HepG2 (cell line): ENCODE measurements around the gene KPNA3. TPM values are rescaled to one million over a fixed set of nuclear protein-coding genes. Genes with fewer than 3 reads are reported as not detected.
A peak's percentile ranks its signal among the peaks of the same experiment; 100 is the strongest.

Experiments
- DNMT1 ChIP-seq: sonication (generic); formaldehyde crosslinking; IDR thresholded peaks from 2 replicates; pipeline ENCODE4 v1.5.1; 2020; ENCODE audit warnings: mild to moderate bottlenecking, missing genetic modification reagents
- MXI1 ChIP-seq: IDR thresholded peaks from 3 replicates; pipeline ENCODE4 v1.6.1; 2012; ENCODE audit warnings: low read depth, low read length, inconsistent platforms, borderline replicate concordance
- NBN ChIP-seq: fragments of 450-650 bp; conservative IDR thresholded peaks from 2 replicates; pipeline ENCODE4 v1.6.1; 2017
- NCOR1 ChIP-seq: fragments of 200-600 bp; sonication (generic); IDR thresholded peaks from 2 replicates; pipeline ENCODE4 v1.7.0; 2017; ENCODE audit warnings: antibody characterized with exemption, low read length, borderline replicate concordance
- RBFOX2 ChIP-seq: fragments of 200-400 bp; formaldehyde crosslinking; IDR thresholded peaks from 2 replicates; pipeline ENCODE4 v1.6.1; 2017; ENCODE audit warnings: low read depth, mild to moderate bottlenecking, low read length
- TOPORS ChIP-seq: sonication (generic); formaldehyde crosslinking; IDR thresholded peaks from 2 replicates; pipeline ENCODE4 v1.8.0; 2023; ENCODE audit warnings: mild to moderate bottlenecking, missing genetic modification reagents
- ZNF317 ChIP-seq: sonication (generic); formaldehyde crosslinking; IDR thresholded peaks from 2 replicates; pipeline ENCODE4 v1.5.0; 2020; ENCODE audit warnings: mild to moderate bottlenecking, missing genetic modification reagents
- ZNF382 ChIP-seq: sonication (generic); formaldehyde crosslinking; IDR thresholded peaks from 2 replicates; pipeline ENCODE4 v1.5.0; 2020; ENCODE audit warnings: missing genetic modification reagents, mild to moderate bottlenecking, borderline replicate concordance
- ZZZ3 ChIP-seq: sonication (generic); formaldehyde crosslinking; IDR thresholded peaks from 2 replicates; pipeline ENCODE4 v1.4.0; 2020; ENCODE audit warnings: missing genetic modification reagents, mild to moderate bottlenecking, borderline replicate concordance
- polyA plus RNA-seq, 8 experiments: library from polyadenylated mRNA; depleted of rRNA in 3 of 8; stranded (reverse) in 7 of 8; unstranded in 1 of 8; fragments of >200 nt; fragmentation: Illumina TruSeq in 4 of 8; extraction: Trizol in 4 of 8; gene quantifications; 2 replicates each; pipeline versions ENCODE4 v1.2.1 to v1.2.3, GENCODE V29; 2011 to 2016; ENCODE audit warnings: low read depth in 4 of 8, missing spikeins in 1 of 8, mixed read lengths in 1 of 8; ENCODE audit not compliant: insufficient read depth in 1 of 8
- total RNA-seq, 5 experiments: library from RNA; depleted of rRNA; stranded (reverse); fragments of >200 nt; fragmentation: Illumina TruSeq; extraction: Trizol; gene quantifications; 2 replicates each; pipeline ENCODE4 v1.2.3, GENCODE V29; 2016; ENCODE audit warnings: low read depth in 1 of 5
- TF ChIP-seq, protein P1 (sequence below): sonication (generic); formaldehyde crosslinking; IDR thresholded peaks from 2 replicates; pipeline ENCODE4 v1.8.1; 2023; ENCODE audit warnings: mild to moderate bottlenecking, missing genetic modification reagents
- TF ChIP-seq, protein P2 (sequence below): IDR thresholded peaks from 2 replicates; pipeline ENCODE4 v1.6.1; 2016; ENCODE audit warnings: low read depth, missing genetic modification reagents, missing compliant biosample characterization
- TF ChIP-seq, protein P3 (sequence below), 2 experiments: fragments of 450-650 bp in 1 of 2; sonication (generic) in 1 of 2; formaldehyde crosslinking; IDR thresholded peaks; 2 replicates each; pipeline versions ENCODE4 v1.5.0 to v1.8.0; 2020 to 2022; ENCODE audit warnings: mild to moderate bottlenecking in 1 of 2, missing genetic modification reagents in 1 of 2
- TF ChIP-seq, protein P4 (sequence below): sonication (generic); formaldehyde crosslinking; IDR thresholded peaks from 2 replicates; pipeline ENCODE4 v1.9.0; 2021; ENCODE audit warnings: missing genetic modification reagents, borderline replicate concordance
- TF ChIP-seq, protein P5 (sequence below): sonication (generic); formaldehyde crosslinking; IDR thresholded peaks from 2 replicates; pipeline ENCODE4 v1.4.0; 2020; ENCODE audit warnings: missing genetic modification reagents, borderline replicate concordance

The KPNA3 gene
- total and polyA plus RNA-seq, 2 of the 13 experiments (the other 11 are each of a cell fraction or from before 2014, with no cell fraction given): 13.0 to 28.9 TPM

DNA sequence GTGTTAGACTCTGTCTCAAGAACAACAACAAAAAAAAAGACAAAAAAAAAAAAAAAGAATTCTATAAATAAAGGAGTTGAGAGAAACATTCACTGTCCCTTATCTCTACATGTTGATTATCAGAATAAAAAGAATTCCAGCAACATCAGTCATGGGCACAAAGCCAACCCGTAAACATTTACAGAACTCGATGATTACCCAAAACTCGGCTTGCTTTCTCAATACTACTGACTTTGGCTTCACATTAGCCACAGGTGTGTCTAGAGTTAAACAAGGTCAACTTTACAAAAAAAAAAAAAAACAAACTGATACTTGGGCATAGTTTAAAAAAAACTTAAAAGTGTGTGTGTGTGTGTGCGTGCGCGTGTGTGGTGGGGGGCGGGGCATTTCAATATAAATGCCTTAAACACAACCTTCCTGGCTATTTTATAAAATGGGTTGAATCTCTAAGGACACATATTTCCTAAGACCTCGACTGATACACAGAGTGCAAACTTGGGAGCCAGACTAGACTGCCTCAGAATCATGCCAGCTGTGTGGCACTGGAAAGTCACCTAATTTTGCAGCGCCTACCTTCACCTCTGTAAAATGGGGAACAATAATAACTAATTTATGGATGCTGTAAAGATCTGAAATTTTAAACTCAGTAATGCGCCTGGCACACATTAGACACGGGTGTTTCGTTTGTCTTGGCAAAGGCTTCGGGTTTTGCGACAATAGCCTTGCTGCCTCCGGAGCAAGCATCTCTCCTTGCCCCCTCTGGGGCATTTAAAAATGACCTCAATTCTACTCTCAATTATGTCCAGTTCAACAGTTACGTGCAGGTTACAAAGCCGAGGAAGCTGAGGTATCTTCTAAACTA is 102.1 kb downstream of the KPNA3 start (continued):
- no peak for TF ChIP-seq ZZZ3 (CRISPR knock-in tag)
- no peak for TF ChIP-seq RBFOX2
- peak; percentile 52; the same call in 1 of the 2 replicates for TF ChIP-seq NCOR1
- TF ChIP-seq, protein P1, sequence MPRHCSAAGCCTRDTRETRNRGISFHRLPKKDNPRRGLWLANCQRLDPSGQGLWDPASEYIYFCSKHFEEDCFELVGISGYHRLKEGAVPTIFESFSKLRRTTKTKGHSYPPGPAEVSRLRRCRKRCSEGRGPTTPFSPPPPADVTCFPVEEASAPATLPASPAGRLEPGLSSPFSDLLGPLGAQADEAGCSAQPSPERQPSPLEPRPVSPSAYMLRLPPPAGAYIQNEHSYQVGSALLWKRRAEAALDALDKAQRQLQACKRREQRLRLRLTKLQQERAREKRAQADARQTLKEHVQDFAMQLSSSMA: no peak
- no peak for TF ChIP-seq MXI1
- TF ChIP-seq, protein P2, sequence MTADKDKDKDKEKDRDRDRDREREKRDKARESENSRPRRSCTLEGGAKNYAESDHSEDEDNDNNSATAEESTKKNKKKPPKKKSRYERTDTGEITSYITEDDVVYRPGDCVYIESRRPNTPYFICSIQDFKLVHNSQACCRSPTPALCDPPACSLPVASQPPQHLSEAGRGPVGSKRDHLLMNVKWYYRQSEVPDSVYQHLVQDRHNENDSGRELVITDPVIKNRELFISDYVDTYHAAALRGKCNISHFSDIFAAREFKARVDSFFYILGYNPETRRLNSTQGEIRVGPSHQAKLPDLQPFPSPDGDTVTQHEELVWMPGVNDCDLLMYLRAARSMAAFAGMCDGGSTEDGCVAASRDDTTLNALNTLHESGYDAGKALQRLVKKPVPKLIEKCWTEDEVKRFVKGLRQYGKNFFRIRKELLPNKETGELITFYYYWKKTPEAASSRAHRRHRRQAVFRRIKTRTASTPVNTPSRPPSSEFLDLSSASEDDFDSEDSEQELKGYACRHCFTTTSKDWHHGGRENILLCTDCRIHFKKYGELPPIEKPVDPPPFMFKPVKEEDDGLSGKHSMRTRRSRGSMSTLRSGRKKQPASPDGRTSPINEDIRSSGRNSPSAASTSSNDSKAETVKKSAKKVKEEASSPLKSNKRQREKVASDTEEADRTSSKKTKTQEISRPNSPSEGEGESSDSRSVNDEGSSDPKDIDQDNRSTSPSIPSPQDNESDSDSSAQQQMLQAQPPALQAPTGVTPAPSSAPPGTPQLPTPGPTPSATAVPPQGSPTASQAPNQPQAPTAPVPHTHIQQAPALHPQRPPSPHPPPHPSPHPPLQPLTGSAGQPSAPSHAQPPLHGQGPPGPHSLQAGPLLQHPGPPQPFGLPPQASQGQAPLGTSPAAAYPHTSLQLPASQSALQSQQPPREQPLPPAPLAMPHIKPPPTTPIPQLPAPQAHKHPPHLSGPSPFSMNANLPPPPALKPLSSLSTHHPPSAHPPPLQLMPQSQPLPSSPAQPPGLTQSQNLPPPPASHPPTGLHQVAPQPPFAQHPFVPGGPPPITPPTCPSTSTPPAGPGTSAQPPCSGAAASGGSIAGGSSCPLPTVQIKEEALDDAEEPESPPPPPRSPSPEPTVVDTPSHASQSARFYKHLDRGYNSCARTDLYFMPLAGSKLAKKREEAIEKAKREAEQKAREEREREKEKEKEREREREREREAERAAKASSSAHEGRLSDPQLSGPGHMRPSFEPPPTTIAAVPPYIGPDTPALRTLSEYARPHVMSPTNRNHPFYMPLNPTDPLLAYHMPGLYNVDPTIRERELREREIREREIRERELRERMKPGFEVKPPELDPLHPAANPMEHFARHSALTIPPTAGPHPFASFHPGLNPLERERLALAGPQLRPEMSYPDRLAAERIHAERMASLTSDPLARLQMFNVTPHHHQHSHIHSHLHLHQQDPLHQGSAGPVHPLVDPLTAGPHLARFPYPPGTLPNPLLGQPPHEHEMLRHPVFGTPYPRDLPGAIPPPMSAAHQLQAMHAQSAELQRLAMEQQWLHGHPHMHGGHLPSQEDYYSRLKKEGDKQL (CRISPR knock-in tag): peak; percentile 33; the same call in 1 of the 2 replicates
- TF ChIP-seq, protein P3, sequence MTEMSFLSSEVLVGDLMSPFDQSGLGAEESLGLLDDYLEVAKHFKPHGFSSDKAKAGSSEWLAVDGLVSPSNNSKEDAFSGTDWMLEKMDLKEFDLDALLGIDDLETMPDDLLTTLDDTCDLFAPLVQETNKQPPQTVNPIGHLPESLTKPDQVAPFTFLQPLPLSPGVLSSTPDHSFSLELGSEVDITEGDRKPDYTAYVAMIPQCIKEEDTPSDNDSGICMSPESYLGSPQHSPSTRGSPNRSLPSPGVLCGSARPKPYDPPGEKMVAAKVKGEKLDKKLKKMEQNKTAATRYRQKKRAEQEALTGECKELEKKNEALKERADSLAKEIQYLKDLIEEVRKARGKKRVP (CRISPR knock-in tag; IDR thresholded peaks at IDR 0.05): 0 out of 4 replicates have a peak, but pooled peaks of 1 of the 2 experiments have one; percentile 17
- no peak for TF ChIP-seq TOPORS (CRISPR knock-in tag)
- TF ChIP-seq, protein P4, sequence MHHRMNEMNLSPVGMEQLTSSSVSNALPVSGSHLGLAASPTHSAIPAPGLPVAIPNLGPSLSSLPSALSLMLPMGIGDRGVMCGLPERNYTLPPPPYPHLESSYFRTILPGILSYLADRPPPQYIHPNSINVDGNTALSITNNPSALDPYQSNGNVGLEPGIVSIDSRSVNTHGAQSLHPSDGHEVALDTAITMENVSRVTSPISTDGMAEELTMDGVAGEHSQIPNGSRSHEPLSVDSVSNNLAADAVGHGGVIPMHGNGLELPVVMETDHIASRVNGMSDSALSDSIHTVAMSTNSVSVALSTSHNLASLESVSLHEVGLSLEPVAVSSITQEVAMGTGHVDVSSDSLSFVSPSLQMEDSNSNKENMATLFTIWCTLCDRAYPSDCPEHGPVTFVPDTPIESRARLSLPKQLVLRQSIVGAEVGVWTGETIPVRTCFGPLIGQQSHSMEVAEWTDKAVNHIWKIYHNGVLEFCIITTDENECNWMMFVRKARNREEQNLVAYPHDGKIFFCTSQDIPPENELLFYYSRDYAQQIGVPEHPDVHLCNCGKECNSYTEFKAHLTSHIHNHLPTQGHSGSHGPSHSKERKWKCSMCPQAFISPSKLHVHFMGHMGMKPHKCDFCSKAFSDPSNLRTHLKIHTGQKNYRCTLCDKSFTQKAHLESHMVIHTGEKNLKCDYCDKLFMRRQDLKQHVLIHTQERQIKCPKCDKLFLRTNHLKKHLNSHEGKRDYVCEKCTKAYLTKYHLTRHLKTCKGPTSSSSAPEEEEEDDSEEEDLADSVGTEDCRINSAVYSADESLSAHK (CRISPR knock-in tag): no peak
- TF ChIP-seq, protein P5, sequence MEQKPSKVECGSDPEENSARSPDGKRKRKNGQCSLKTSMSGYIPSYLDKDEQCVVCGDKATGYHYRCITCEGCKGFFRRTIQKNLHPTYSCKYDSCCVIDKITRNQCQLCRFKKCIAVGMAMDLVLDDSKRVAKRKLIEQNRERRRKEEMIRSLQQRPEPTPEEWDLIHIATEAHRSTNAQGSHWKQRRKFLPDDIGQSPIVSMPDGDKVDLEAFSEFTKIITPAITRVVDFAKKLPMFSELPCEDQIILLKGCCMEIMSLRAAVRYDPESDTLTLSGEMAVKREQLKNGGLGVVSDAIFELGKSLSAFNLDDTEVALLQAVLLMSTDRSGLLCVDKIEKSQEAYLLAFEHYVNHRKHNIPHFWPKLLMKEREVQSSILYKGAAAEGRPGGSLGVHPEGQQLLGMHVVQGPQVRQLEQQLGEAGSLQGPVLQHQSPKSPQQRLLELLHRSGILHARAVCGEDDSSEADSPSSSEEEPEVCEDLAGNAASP (CRISPR knock-in tag): no peak
- TF ChIP-seq DNMT1 (CRISPR knock-in tag): no peak
- no peak for TF ChIP-seq ZNF382 (CRISPR knock-in tag)
- TF ChIP-seq ZNF317: no peak
- no peak for TF ChIP-seq NBN
